ENCODE measurements around the gene HERC3. TPM values are rescaled to one million over a fixed set of nuclear protein-coding genes. Genes with fewer than 3 reads are reported as not detected.

The HERC3 gene
- total and polyA plus RNA-seq, 2 donors from 2014 or later: 6.3 to 58.4 TPM

- Histone ChIP-seq H3K4me3 (ENCODE audit: low read length in 3 of 3) (no peak overlapping the region), H3K9me3 (ENCODE audit: control insufficient read depth in 2 of 3, insufficient read depth in 1 of 3, low read length in 3 of 3) (no peaks in the 10 kb centered on the region), H3K27ac (ENCODE audit: low read depth in 2 of 2, low read length in 2 of 2) (no peak overlapping the region), H3K27me3 (ENCODE audit: control insufficient read depth, insufficient read depth, low read length) (no peaks in the 10 kb centered on the region), H3K36me3 (ENCODE audit: control insufficient read depth in 2 of 3, insufficient read depth in 3 of 3, low read length in 3 of 3) (peaks cover 4 to 34% (median 29%) of the 10 kb centered on the region in 3 donors), H3K9ac (ENCODE audit: low read length in 3 of 3) (no peak overlapping the region), H3K4me1 (ENCODE audit: control insufficient read depth in 2 of 3, insufficient read depth in 2 of 3, low read depth in 1 of 3, low read length in 3 of 3) (no peaks in the 10 kb centered on the region)
- no peak for TF ChIP-seq CTCF (IDR thresholded peaks at IDR 0.05; ENCODE audit: borderline replicate concordance, extremely low read depth, insufficient read depth)
- DNase-seq: no peak
- intact Hi-C loops (cut with DNase I): no loop called here
- FAIRE-seq: no peak
Measured at GRCh38 chr4:88724406-88724805, 132.1 kb downstream of the HERC3 start.

DNA sequence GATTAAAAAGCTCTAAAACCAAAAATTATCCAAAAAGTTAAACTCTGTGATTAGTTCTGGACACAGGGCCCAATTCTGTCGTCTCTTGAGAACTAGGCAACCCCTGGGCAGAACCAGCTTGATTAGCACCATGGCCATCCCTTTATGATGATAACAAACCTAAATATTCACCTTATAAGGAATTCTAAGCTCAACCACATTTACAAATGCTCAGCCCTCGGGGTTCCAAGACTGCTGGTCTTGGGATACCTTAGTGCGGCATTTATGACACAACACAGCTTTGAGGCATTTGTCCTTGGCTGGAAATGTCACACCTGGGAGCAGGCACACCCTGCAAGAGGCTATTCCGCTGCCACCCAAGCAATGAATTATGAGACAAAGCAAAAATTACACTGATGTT lies 132.9 kb downstream of the HERC3 start:
- TF ChIP-seq CTCF (IDR thresholded peaks at IDR 0.05; ENCODE audit: borderline replicate concordance, extremely low read depth, insufficient read depth): no peak
- H3K9ac ChIP-seq (ENCODE audit: low read length in 3 of 3): no peak overlapping the region
- FAIRE-seq: no peak

DNA sequence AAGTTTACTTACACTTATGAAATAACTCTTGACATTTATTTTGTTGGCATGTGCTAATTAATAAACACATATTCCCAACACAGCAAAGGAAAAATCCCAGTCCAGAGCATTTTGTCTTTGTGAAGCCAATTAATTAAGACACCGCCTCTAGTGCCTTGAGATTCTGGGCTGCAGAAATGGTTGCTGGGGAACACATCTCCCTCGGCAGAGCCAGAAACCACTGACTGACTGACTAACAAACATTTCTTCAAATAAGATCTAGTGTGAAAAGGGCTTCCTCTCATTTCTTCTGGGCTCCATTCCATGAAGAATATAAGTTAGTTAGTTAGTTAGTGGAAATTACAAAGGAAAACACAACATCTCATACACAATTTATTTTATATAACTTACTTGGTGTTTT lies 133.7 kb downstream of the HERC3 start:
- no peaks in the 10 kb centered on the region for H3K9me3 ChIP-seq (ENCODE audit: control insufficient read depth in 2 of 3, insufficient read depth in 1 of 3, low read length in 3 of 3)
- intact Hi-C loops (cut with DNase I): no loop called here
- DNase-seq (no peak), FAIRE-seq (no peak)
- no peak for TF ChIP-seq CTCF (IDR thresholded peaks at IDR 0.05; ENCODE audit: borderline replicate concordance, extremely low read depth, insufficient read depth)
- H3K4me1 ChIP-seq (ENCODE audit: control insufficient read depth in 2 of 3, insufficient read depth in 2 of 3, low read depth in 1 of 3, low read length in 3 of 3): no peaks in the 10 kb centered on the region
- no peak overlapping the region for H3K4me3 ChIP-seq (ENCODE audit: low read length in 3 of 3)
- H3K36me3 ChIP-seq (ENCODE audit: control insufficient read depth in 2 of 3, insufficient read depth in 3 of 3, low read length in 3 of 3): peaks cover 4 to 38% (median 34%) of the 10 kb centered on the region in 3 donors
- no peak overlapping the region for H3K9ac ChIP-seq (ENCODE audit: low read length in 3 of 3)
- H3K27ac ChIP-seq (ENCODE audit: low read depth in 2 of 2, low read length in 2 of 2): no peak overlapping the region
- no peaks in the 10 kb centered on the region for H3K27me3 ChIP-seq (ENCODE audit: control insufficient read depth, insufficient read depth, low read length)

More for the DNA sequence above, 132.9 kb downstream of the HERC3 start:
- DNase-seq: no peak
- no peaks in the 10 kb centered on the region for H3K27me3 ChIP-seq (ENCODE audit: control insufficient read depth, insufficient read depth, low read length)
- intact Hi-C loops (cut with DNase I): no loop called here
- no peaks in the 10 kb centered on the region for H3K9me3 ChIP-seq (ENCODE audit: control insufficient read depth in 2 of 3, insufficient read depth in 1 of 3, low read length in 3 of 3)
- no peak overlapping the region for H3K4me3 ChIP-seq (ENCODE audit: low read length in 3 of 3)
- H3K4me1 ChIP-seq (ENCODE audit: control insufficient read depth in 2 of 3, insufficient read depth in 2 of 3, low read depth in 1 of 3, low read length in 3 of 3): no peaks in the 10 kb centered on the region
- H3K36me3 ChIP-seq (ENCODE audit: control insufficient read depth in 2 of 3, insufficient read depth in 3 of 3, low read length in 3 of 3): peaks cover 4 to 34% (median 33%) of the 10 kb centered on the region in 3 donors
- H3K27ac ChIP-seq (ENCODE audit: low read depth in 2 of 2, low read length in 2 of 2): no peak overlapping the region

DNA sequence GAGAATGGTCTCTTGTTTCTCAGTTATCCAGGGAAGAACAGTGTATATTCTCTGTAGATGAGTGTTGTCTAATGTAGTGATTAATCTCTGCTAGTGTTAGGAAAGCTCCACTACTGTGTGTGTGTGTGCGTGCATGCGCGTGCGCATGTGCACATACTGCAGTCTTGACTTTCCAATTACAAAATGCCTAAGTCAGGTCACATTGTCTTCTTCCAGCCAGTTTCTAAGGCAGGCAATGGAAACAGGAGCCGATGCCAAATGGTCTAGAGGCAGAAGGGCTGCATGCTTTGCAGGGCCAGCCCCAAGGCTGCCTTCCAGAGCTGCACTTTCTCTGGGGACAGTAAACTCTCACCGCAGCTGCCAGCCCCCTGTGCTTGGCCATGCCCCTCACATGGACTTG lies 135.9 kb downstream of the HERC3 start:
- Histone ChIP-seq H3K36me3 (ENCODE audit: control insufficient read depth in 2 of 3, insufficient read depth in 3 of 3, low read length in 3 of 3) (peaks cover 4 to 46% (median 30%) of the 10 kb centered on the region in 3 donors), H3K27ac (ENCODE audit: low read depth in 2 of 2, low read length in 2 of 2) (no peak overlapping the region), H3K27me3 (ENCODE audit: control insufficient read depth, insufficient read depth, low read length) (no peaks in the 10 kb centered on the region), H3K9ac (ENCODE audit: low read length in 3 of 3) (no peak overlapping the region), H3K4me1 (ENCODE audit: control insufficient read depth in 2 of 3, insufficient read depth in 2 of 3, low read depth in 1 of 3, low read length in 3 of 3) (no peaks in the 10 kb centered on the region), H3K4me3 (ENCODE audit: low read length in 3 of 3) (no peak overlapping the region), H3K9me3 (ENCODE audit: control insufficient read depth in 2 of 3, insufficient read depth in 1 of 3, low read length in 3 of 3) (no peaks in the 10 kb centered on the region)
- DNase-seq (no peak), FAIRE-seq (no peak)
- intact Hi-C loops (cut with DNase I): no loop called here
- TF ChIP-seq CTCF (IDR thresholded peaks at IDR 0.05; ENCODE audit: borderline replicate concordance, extremely low read depth, insufficient read depth): no peak

Data from kidney (tissue), 14 donors.